HT1080 (cell line): ENCODE data around the gene GAPT. TPM values are rescaled to one million over a fixed set of nuclear protein-coding genes. Genes with fewer than 3 reads are reported as not detected.
A peak's percentile ranks its signal among the peaks of the same experiment; 100 is the strongest.
"Not testable (repeated sequence)": the region's sequence is repeated elsewhere in the genome, so short reads cannot be mapped to it uniquely, and the experiment has no call there.

Experiments used
- DNase-seq: peaks from one replicate; pipeline ENCODE4 v3.0.0-alpha.2; 2015; ENCODE audit warnings: low read depth
- small RNA-seq: library from RNA; depleted of rRNA; stranded (forward); fragments of <200 nt; gene quantifications from one replicate; pipeline ENCODE3, GENCODE V24; 2014
- total RNA-seq: library from RNA; depleted of rRNA; stranded (reverse); fragments of >200 nt; shearing (Covaris generic); gene quantifications from 2 replicates; pipeline ENCODE4 v1.2.3, GENCODE V29; 2014; rRNA removed

GAPT gene
- total RNA-seq, 1 experiment from 2014 or later = not detected

DNA sequence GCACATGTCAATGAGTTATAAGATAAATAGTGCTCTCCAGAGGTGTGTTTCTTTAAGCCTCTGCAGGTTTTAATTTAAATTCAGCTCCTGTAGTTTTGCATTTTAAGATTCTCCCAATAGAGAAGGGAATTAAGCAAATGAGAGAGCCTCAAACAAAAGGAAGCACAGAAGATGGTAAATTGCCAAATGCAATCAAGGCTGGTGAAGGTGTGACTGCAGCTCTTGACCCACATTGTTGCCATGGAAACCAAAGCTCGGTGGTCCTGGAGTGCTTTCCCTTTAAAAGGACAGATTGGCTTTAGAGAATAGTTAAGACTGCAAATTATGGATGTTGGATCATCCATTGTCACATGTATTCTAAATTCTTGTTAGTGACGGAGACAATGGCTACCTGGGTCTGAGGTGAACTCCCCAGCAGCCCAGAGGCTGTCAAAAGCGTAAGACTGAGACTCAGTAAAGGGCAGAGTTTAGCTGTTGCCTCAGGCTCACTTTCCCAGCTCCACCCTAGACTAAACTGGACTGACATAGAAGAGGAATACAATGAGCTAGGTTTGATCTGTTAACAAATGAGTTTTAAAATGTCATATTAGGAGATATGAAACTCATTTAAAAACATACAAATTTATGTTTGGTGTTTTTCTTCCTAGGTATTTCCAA is 12.3 kb downstream of the GAPT start:
- no peak for DNase-seq

DNA sequence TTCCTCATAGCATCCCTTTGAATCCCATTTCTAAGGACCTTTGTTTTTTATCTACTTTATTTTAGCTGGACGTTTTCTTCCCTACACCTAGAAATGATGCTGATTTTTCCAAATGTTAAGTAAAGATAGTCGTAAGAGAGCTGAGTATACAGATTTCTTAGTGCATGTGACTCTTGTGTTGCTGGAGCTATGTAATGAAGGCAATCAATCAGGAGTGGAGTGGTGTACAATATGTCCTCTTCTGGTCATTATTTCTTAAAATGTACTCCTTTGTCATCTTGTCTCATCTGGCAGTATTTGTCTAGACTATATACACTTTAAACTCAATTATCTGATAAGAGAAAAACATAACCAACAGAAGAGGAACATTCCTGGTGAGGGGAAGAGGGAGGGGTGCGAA is 13.5 kb downstream of the GAPT start:
- no peak for DNase-seq

DNA sequence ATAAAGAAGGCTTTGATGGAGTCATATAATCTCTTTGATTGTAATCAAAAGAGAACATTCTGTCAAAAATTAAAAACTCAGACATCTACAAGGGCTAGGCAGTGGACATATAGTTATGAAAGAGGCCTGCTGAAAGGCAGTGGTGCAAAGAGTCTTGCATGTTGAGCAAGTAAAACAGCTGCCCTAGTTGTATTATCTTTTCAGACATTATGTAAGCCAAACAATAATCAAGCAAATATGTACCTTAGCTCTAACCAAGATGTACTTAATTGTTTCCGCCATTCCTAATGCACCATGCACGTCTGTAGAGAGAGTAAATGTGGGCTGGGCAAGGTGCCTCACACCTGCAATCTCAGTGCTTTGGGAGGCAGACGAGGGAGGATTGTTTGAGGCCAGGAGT is 14.3 kb downstream of the GAPT start:
- DNase-seq = no peak

DNA sequence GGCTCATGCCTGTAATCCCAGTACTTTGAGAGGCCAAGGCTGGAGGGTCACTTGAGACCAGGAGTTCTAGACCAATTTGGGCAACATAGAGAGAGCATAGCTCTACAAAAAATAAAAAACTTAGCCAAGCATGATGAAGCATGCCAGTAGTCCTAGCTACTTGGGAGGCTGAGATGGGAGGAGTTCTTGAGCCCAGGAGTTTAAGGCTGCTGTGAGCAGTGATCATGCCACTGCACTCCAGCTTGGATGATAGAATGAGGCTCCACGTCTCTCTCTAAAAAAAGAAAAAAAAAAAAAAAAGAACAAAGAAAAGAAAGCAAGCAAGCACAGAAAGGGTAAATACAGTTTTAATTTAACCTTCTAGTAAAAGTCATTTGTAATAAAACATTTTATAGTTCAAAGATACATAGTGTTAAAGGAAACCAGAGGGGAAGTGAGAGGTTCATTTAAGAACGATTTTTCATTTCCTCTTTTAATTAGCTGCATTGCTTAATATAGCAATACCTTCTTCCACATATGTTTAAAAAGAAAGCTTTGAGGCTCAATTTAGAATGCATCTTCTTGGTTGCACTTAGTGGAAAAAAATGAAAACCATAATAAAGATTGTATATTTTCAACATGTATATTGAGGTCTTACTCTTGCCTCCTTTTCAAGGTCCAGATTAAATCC is 14.9 kb downstream of the GAPT start:
- DNase-seq = no peak

DNA sequence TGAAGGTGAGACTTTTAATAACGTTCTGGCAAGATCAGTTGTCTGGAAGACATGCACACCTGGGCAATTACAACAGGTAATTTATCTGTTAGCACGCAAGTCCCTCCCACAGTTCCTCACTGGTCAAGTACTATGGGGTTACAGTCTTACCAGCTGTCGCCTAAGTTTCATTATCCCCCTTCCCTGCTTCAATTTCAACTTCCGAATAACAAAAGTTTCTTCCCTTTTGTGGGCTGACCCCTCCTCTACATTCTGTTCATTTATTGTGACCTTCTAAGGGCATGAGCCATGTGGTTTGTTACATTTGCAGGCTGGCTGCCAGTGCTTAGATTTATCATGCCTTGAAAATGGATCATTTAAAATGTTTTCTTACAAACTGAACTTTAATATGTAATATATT is 16.5 kb downstream of the GAPT start:
- DNase-seq = no peak

DNA sequence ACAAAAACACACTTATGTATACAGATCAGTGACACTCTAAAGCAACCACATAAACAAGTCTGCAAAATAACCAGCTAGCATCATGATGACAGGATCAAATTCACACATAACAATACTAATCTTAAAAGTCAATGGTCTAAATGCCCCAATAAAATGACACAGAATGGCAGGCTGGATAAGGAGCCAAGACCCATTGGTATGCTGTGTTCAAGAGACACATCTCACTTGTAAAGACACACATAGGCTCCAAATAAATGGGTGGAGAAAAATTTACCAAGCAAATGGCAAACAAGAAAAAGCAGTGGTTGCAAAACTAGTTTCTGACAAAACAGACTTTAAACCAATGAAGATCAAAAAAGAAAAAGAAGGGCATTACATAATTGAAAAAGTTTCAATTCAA is 26.0 kb downstream of the GAPT start:
- DNase-seq = no peak

DNA sequence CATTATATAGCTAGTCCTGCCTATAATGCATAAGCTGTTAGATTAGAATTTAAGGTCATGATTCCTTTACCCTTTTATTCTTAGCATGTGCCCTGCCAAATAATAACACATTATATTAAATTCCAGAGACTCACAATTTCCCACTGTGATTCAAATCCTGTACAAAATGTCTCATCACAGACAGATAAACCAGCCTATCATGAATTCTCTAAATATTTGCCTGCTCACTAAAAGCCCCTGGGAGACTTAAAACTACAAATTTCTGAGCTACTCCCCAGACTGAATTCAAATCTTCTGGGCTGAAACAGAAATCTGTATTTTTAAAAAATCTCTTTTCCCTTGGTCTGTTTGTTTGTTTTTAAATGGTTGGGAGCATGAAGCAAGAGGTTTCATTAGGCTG is 32.7 kb downstream of the GAPT start:
- DNase-seq = no peak

DNA sequence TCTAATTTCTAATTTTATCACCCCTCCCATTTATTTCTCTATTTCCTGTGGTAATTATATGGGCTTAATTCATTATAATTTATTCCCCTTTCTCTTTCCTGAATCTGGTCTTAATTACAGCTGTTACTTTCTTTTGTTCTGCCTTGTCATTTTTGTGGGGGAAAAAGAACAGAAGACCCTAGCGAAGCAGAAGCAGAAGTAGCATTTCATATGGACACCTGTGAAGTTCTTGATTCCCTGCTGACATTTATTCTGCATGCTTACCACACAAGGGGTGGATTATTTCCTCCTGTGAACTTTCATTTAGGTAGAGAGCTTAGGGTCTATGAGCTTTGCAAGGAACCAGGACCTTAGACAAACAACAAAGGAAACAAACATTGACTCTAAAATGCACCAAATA is 33.3 kb downstream of the GAPT start:
- DNase-seq = no peak

DNA sequence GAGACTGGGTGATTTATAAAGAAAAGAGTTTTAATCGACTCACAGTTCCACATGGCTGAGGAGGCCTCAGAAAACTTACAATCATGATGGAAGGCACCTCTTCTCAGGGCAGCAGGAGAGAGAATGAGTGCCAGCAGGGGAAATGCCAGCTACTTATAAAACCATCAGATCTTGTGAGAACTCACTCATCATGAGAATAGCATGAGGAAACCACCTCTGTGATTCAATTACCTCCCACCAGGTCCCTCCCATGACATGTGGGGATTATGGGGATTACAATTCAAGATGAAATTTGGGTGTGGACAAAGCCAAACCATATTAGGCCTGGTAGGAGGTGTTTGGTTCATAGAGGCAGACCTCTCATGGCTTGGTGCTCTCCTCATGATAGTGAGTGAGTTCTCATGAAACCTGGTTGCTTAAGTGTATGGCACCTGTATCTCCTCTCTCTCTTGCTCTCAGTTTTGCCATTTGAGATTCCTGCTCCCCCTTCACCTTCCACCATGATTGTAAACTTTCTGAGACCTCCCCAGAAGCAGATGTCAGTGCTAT is 39.8 kb downstream of the GAPT start:
- DNase-seq = no peak

DNA sequence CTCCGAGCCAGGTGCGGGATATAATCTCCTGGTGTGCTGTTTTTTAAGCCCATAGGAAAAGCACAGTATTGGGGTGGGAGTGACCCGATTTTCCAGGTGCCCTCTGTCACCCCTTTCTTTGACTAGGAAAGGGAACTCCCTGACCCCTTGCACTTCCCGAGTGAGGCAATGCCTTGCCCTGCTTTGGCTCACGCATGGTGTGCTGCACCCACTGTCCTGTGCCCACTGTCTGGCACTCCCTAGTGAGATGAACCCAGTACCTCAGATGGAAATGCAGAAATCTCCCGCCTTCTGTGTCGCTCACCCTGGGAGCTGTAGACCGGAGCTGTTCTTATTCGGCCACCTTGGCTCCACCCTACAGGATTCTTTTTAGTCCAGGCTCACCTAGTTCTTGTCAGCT is 50.7 kb downstream of the GAPT start:
- DNase-seq = not testable (repeated sequence)

DNA sequence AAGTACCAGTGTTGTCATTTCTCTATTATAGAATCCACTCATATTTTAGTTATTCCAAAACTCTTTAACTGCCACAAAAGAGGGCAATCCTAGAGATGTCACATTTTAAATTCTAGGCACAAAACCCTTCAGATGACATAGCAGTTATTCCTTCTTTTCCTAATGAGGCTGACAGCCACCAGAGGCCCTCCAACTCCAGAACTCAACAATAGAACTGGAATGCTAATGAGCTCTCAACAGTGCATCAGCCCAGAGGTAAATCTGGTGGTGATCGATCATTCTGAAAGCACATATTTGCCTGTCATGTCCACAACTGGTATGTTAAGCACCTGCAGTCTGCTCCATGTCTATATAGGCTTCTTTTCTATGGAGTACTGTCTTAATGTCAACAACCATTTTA is 51.5 kb downstream of the GAPT start:
- DNase-seq = no peak

DNA sequence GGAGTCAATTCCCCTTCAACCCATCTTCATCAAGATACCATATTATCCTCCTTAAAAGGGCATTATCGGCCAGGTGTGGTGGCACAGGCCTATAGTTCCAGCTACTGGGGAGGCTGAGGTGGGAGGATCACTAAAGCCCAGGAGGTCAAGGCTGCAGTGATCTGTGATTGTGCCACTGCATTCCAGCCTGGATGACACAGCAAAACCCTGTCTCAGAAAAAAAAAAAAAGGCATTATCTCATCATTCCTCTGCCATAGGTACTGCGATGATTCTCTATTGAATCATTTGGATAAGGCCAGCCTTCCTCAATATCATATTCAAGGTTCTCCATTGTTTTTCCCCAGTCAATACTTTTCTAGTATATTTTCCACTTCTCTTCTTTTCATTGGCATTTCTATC is 52.5 kb downstream of the GAPT start:
- peak; percentile 38 for DNase-seq

DNA sequence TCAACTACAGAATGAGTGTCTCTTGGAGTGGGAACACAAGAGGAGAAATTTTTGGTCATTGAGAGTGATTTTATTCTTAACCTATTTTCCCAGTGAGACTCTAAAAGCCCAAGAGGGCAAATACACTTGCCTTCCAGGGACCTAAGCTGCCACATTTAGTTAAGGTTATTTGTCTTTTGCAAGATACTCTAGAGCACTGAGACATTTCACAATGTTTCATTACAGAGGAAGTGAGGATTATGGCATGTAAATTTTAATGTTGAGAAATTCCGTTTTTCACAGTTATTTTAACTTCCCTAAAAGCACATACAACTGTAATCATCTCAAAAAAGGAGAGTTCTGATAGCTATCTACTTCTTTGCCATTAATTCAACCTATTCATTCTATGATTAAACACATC is 53.0 kb downstream of the GAPT start:
- no peak for DNase-seq

DNA sequence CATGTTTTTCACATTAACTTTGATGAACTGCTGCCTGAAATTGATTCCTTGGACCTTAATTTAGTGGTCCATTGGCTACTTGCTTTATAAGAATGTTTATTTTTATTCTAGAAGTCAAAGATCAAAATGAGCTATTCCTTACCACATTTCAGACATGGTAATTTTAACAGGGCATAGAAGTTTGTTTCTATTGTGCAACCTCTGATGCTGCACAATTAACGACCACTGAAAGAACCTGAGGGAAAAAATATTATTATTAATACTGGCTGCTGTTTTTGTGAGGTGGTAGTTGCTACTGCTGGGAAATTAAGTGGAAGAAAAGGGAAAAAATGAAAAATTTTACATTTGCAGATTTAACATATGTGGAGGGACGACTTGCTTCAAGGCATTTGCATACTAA is 53.7 kb downstream of the GAPT start:
- no peak for DNase-seq

DNA sequence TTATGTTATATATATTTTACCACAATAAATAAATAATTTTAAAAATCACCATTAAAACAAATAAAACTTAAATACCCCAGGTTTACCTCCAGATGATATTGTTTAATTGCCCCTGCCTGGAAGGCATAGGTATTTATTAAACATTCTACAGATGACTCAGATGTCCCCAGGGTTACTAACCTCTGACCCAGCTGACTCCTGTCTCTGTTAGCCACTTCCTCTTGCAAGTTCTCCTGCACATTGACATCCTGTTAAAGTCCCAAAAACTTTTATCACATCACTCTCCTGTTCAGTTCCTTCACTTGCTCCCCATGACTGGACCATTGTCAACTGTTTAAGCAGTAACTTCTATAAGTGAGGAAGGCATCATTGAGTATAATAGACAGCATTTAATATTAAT is 54.7 kb downstream of the GAPT start:
- no peak for DNase-seq

Small RNA genes within 50 kb of the gene (small RNA-seq; reads per million reads assigned to genes)
- not detected for gene MIR548AE2

Other genes with a start within 250 kb of the GAPT start
- gene PLK2, start 31.3 kb upstream of the GAPT start, total RNA-seq = 252 and 283 TPM in 2 replicates
- not detected in 2 replicates for gene RAB3C, start 91.6 kb downstream of the GAPT start, total RNA-seq